Measurements from ENCODE around the gene AGBL2.

DNA sequence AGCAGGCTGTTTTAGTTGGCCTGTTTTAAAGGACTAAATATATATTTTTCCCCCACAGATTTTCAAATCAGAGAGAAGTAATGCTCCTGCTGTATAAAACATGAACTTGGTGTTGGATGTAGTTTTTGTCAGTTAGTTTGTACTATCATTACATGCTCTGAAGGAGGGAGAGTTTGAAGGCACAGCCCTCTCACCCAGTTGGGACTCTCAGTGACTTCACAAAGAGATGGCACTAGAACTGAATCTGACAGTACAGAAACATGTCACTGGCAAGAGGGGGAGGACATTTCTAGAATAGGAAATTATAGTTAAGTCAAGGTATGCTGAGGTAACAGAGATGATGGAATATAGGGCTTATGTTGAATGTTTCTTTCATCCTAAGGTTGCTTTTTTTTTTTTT, 99.9 kb downstream of the AGBL2 start:
- TF ChIP-seq, protein P1, sequence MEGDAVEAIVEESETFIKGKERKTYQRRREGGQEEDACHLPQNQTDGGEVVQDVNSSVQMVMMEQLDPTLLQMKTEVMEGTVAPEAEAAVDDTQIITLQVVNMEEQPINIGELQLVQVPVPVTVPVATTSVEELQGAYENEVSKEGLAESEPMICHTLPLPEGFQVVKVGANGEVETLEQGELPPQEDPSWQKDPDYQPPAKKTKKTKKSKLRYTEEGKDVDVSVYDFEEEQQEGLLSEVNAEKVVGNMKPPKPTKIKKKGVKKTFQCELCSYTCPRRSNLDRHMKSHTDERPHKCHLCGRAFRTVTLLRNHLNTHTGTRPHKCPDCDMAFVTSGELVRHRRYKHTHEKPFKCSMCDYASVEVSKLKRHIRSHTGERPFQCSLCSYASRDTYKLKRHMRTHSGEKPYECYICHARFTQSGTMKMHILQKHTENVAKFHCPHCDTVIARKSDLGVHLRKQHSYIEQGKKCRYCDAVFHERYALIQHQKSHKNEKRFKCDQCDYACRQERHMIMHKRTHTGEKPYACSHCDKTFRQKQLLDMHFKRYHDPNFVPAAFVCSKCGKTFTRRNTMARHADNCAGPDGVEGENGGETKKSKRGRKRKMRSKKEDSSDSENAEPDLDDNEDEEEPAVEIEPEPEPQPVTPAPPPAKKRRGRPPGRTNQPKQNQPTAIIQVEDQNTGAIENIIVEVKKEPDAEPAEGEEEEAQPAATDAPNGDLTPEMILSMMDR (IDR thresholded peaks at IDR 0.05) = no peak
- TF ChIP-seq POLR2AphosphoS5 (IDR thresholded peaks at IDR 0.05) (no peak), POLR2A (IDR thresholded peaks at IDR 0.05) (no peak), EP300 (IDR thresholded peaks at IDR 0.05; ENCODE audit: low read depth) (no peak)
